ENCODE data around the gene SP110.
A peak's percentile ranks its signal among the peaks of the same experiment; 100 is the strongest.
"Not testable (repeated sequence)": the region's sequence is repeated elsewhere in the genome, so short reads cannot be mapped to it uniquely, and the experiment has no call there.

The SP110 gene

DNA sequence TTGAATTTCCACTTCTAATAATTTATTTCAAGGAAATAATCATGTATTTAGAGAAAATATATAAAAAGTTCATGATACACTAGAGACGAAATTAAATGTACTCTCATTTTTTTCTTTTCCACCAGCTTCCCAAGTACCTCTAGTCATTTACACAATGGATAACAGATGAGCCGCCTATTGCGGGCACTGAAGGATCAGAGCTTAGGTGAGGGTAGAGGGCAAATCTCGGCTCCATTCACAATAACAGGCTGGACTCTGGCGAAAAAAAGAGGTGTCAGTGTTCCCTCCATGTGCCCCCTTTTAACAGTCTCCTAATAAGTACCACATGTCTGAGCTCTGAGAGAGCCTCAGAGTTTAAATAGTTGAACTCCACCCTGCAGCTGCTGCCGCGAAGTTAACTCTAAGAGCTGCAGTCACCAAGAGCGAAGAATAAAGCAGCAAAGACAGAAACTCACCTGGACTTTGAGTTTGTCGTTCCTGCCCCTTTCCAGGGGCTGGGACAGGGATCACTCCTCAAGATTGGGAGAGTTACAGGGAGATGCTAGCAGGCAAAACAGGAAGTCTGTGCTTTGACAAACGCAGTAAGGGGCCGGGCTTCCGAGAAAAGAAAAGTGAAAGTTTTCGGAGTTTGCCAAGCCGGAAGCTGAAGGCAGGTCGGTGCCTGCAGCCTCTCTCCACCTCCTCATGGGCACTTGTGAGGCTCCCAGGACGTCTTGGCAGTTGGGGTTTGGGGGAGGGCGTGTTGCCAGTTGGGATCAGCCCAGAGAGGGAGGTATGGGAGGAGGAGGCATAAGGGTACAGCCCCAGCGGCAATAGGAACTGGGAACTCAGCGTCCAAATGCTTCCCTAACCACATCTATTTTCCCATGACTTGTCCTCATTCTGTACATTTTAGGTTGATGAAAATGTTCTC is at the start of gene SP110:
TSS of gene SP110 (minus strand) at position 566 of the 913 bp plus-strand sequence. CDS start 3,057 bp downstream, outside the sequence.
- peak; percentile 80 for DNase-seq

DNA sequence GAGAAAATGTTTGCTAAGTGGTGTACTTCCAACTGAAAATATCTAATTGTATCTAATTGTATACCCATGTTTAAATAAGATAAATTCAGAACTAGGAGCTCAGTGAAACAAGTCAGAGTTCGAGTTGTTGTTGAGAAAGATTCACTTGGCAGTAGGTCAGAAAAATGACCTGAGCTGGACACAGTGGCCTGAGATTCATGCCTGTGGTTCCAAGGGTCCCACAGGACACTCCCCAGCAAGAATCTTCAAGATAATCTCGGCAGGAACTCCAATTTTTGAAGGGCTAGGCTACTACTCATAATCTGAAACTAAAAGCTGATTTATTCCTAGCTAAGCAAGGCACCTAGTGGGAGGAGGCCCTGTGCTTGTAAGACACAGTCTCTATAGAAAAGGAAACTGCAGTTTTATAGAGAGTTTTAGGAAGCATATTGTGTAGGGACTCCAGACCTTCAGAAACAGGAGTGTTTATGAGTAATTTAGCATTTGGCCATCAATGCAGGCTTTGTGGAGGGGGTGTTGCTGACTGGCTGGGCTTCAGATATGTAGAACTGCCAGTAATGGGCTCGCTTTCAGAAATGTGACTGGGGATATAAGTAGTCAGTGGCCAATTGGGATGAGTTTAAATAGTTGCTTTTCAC is 48.9 kb upstream of the SP110 start:
- no peak for DNase-seq

DNA sequence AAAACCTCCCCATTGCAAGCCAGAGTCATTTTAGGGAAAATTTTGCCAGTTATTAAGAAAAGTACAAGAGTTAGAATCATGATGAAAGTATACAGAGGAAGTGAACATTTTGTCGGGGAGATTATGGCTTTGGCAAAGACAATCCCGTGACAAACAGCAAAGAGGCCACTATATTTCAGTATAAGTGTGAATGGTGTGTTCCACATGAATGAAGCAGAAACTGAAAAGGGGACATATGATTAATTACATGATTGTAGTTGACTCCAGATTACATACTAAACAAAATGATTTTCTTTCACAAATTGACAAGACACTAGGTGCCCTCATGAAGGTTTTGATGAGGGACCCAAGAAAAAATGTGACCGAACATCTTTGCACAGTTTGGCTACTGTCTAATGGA is 47.8 kb upstream of the SP110 start:
- no peak for DNase-seq

DNA sequence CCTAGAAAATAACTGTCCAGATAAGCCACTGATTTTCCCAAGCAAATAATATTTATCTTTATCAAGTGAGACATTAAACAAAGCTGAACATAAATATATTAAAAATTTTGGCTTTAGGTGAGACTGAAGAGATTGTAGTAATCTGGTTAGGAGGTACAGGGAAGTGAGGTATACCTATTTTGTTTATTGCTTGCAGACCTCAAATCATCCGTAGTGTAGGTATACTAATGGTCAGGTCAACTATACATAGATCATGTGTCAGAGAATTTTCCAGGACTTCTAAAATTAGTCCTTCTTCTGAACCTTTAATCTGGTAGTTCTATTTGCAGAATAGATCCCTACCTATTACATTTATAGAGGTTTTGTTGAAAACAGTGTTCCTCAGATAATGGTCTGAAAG is 47.3 kb upstream of the SP110 start:
- DNase-seq, result no peak

DNA sequence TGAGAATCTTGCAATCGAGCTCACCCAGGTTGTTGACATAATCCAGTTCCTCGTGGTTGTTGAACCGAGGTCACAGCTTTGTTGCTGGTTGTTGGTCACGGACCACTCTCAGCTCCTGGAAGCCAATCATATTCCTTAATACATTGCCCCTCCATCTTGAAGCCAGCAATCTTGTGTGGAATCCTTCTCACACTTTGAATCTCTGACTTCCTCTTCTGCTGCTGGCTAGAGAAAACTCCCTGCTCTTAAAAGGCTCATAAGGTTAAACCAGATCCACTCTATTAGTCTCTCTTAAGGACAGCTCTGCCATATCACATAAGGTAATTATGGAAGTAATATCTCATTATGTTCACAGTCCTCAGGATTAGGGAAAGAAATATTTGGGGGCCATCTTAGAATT is 46.9 kb upstream of the SP110 start:
- no peak for DNase-seq

DNA sequence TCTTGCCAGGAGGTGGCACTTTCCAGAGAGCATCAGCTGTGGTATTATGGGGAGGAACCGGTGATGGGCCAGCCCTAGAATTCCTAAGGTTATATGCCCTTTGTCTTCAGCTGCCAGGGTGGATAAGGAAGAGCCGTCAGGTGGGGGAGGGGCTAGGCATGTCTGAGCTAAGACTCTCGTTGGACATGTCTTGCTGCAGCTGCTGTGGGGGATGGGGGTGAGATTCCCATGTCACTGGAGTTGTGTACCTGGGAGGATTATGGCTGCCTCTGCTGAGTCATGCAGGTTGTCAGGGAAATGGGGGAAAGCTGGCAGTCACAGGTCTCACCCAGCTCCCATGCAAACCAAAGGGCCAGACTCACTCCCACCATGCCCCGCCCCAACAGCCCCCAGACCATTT is 45.2 kb upstream of the SP110 start:
- DNase-seq, result not testable (repeated sequence)

DNA sequence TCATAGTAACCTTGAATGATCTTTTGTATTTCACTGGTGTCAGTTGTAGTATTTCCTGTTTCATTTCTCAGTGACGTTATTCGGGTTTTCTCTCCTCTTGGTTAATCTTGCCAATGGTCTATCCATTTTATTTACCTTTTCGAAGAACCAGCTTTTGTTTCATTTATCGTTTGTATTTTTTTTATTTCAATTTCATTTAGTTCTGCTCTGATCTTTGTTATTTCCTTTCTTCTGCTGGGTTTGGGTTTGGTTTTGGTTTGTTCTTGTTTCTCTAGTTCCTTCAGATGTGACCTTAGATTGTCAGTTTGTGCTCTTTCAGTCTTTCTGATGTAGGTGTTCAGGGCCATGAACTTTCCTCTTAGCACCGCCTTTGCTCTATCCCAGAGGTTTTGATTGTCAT is 42.5 kb upstream of the SP110 start:
- no peak for DNase-seq

DNA sequence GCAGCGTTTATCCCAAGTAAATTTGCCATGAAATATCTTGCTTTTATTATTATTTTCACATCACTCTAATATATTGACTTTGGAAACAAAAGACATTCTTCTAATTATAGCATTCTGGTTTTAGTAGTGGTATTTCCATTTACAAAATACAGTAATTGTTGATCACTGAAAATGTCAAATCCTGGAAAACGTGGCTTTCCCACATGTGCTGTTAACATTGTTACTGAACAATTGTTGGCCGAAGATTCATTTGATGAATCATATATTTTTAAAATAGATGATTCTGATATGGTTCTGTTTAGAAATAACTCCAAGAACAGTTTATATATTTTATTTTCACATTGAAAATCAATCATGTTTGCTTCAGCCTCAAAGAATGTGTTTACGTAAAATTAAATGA is 38.7 kb upstream of the SP110 start:
- no peak for DNase-seq

DNA sequence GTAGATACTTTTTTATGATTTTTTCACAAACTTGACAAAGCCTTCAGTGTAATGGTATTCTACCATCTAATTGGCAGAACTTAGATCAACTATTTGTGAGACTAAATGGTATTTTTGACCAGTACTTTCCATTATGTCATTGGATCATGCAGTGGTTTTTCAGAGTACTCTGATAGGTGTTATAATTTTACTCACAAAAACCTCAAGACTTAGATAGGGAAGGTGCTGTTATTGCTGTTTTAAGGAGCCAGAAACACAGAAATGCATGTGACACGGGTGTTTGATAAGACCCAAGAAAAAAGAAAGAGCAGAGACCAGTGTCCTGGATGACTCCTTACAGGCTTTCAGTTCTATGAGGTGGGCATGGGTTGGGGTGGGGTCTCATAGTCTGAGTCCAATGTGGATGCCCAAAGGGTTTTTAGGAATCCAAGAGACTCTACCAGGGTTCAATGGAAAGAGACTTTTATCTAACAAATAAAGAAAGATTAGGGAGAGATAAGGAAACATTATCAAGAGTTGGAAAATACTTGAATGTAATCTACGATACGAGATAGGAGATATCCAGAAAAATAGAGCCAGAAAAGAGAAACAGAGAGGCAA is 37.0 kb upstream of the SP110 start:
- no peak for DNase-seq

DNA sequence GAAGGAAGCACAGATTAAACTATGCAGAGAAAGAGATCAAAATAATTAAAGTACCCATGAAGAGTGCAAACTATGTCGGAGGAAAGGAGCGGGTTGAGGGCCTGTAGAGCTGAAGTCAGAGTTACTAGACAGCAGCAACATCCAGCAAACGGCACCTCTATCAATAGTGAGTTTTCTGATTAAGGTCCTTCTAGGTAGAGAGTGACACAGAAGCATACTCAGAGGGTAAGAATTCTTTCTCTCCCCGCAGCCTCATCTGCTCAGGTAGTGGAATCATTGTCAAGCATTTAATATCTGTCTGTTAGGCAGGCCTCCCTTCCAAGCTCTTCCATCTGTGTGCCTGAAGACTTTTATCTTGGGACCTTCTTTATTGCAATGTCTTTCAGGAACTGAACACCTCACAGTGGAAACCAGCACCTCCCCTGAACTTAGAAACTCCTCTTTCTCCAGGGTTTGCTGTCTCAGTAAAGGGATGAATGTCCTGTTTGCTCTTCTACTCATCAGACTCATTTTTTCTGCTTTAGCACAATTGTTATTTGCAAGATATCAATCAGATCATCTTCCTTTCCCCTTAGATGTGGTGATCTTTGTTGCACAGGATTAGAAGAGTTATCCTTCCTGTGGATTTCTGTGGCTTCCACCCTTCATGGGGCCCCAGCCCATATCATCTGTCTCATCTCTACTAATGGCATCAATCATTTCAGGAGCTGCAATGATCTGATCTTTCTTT is 34.5 kb upstream of the SP110 start:
- peak; percentile 39 for DNase-seq

DNA sequence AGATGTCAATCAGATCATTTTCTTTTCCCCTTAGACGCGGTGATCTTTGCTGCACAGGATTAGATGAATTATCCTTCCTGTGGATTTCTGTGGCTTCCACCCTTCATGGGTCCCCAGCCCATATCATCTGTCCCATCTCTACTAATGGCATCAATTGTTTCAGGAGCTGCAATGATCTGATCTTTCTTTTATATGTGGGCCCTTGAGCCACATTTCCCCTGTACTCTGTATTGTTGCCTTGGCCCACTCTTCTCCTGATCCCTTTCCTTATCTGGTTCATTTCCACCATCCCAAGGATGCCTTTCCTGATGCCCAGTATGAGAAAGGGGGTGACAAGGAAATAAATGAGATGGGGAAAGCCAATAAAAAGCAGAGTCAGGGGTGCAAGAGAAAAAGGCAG is 30.4 kb upstream of the SP110 start:
- DNase-seq, result no peak

DNA sequence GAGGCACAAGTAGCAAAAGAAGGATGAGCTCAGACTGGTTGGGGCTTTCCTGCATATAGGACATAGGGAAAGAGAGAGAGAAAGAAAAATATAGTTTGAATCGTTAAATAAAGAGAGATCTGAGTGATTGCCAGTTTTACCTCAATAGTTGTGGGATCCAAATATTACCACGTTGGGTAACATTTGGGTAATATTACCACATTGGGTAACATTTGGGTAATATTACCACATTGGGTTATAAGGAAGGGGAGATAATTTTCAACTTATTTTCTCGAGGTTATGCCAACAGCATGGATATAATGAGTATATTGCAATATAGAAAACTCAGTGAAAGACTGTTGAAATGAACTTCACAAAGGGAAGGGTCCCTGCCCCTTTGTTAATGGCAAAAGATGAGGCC is 26.4 kb upstream of the SP110 start:
- no peak for DNase-seq

DNA sequence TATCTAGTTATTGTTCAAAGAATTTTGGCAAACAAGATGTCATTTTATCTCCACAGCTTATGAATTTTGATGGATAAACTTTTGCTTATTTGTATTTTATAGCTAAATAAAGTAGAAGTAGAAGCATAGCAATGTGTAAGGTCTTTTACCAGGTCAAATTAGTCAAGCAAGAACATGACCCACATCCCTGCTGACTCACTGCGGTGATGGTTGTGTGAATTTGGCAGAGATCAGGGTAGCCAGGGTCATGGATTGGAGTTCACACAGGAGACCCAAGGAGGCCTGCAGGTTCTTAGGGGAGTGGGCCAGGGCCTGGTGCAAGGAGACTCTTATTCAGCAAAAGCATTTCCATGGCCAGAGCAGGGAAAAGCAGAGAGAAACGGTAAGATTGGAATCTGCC is 24.4 kb upstream of the SP110 start:
- DNase-seq, result no peak

DNA sequence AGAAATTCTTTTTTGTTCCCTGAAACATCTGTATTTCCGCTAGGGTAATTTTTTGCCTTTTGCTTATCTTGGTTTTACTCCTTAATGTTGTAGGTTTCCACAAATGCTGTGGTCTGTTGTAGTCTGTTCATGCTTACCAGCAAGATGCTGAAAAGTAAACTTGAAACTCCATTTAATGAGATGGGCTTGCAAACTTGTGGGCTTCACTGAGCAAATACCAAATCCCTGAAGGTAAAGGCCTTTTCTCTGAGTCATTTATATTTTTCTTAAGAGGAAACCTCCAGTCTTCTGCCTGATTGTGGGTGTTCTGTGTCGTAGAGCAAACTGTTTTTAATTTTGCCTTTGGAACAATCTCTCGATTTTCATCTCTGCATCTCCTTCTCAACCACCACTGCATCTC is 15.1 kb upstream of the SP110 start:
- DNase-seq, result no peak

DNA sequence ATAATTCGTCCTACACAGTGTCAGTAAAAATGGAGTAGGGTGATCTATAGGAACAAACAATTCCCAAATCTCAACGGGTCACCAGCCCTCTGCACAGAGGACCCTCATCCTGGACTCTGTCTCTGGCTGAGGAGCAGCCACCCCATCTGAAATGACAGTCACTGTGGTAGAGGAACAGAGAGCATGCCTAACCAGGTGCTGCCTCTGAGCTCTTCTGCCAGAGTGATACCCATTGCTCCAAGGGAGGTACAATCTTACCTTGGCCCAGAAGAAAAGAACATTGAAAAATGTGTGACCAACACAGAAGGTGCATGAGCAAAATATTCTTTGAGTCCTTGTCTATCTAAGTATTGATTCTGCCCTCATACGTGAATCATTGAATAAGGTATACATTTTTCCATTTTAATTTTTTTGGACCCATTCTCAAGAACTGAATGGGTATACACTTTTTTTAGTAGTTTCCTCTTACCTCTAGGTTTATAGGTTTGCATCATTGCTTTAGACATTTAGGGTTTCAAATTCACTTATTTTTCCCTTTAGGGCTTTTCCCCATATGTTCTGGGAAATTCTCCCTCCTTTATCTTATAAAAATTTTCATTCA is 14.4 kb upstream of the SP110 start:
- DNase-seq, result no peak

DNA sequence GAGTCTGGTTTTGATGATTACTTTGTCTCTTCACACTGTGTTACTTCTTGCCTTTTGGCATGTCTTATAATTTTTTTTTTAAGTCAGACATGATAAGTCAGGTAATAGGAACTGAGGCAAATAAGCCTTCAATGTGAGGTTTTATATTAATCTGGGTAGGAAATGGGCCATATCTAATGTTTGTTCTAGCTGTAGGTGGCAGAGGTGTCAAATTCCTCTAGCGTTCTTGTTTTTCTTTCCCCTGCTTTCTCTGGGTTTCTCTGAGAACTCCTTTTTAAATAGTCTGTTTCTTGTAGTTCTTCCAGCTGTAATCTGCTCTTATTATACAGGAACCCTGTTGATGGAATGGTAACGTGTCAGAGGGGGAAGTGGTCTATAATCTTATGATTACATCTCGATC is 11.5 kb upstream of the SP110 start:
- no peak for DNase-seq

DNA sequence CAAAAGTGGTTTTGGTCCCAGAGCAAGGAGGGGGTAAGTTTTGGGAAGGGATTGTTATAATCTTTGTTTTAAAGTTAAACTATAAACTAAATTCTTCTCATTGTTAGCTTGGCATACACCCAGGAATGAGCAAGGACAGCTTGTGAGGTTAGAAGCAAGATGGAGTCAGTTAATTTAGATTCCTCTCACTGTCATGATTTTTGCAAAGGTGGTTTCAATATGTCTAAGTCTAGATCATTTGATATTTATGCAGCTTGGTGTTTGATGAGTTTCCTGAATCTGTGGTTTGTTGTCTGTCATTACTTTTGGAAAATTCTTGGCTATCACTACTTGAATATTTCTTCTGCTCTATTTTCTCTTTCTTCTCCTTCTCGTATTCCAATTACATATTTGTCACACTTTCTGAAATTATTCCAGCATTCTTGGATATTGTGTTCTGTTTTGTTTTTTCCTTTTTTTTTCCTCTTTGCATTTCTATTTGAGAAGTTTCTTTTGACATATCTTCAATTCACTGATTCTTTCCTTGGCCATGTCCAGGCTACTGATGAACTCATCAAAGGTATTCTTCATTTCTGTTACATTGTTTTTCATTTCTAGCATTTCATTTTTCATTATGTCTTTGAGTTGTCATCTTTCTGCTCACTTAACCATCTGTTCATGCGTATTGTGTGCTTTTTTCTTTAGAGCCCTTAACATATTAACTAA is 10.9 kb upstream of the SP110 start:
- no peak for DNase-seq

DNA sequence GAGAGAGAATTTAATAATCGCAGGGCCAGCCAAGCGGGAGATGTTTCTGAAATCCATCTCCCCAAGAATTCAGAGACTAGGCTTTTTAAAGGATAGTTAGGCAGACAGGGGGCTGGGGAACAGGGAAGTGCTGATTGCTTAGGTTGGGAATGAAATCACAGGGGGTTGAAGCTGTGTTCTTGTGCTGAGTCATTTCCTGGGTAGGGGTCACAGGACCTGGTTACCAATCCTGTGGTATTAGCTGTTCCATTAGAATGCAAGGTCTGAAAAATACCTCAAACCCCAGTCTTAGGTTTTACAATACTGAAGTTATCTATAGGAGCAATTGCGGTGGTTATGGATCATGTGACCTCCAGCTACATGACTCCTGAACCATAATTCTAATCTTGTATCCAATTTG is 10.3 kb upstream of the SP110 start:
- no peak for DNase-seq

DNA sequence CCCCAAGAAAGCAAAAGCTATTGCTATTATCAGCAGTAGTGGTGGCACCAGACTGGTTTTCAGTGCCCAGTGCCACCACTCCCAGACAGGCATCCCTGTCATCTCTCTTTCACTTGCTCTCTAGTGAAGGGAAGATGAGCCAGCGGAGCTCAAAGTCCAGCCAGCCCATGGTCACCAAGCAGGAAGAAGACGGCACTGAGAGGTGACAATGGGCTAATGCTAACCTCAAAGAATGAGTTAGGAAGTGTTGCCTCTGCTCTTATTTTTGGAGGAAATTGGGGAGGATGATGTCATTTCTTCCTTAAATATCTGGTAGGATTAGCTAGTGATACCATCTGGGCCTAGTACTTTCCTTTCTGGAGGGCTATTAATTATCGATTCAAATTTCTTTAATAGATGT is 7.4 kb upstream of the SP110 start:
- peak; percentile 4 for DNase-seq

DNA sequence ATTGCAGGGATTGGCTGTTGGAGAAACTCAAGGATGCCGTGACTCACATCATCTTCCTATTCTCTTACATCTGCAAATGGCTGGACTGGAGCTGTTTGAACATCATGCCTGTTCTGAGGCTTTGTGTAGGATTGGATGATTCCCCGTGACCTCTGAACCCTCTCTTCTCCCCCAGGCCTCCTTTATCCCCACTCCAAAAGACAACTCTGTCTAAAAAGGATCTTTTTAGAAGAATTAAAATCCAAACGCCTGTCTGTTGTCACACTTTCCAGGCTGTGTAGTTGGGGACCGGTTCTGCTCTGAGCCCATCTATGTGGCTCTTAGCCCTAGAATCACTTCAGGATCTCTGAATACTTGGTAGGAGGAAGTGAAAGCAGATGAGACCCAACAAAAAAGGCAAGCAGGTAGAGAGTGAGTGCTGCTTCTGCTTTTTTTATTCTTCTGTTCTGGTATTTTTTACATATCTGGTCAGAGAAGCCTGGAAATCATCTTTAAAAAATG is 6.3 kb upstream of the SP110 start:
- peak; percentile 13 for DNase-seq

DNA sequence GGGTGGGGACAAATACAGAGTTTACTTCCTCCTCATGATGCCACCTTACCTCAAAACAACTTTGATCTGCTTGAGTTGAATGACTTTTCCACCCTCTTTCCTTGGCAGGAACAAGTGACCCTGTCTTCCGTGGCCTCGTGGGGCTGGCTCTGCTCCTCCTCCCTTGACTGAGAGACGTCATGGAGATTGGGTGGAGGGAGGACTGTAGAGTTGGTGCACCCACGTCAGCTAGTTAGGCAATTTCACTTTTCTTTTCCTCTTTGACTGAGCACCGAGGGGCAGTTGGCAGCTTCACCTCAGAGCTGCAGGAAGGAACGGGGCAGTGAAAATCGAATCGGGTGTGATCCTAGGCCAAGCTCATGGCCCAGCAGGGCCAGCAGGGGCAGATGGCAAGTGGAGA is 5.7 kb upstream of the SP110 start, which contains the start of gene SP140:
TSS of gene SP140 (plus strand) at position 251 of the 400 bp plus-strand sequence. CDS start at position 360, 109 bp downstream.
- peak; percentile 76 for DNase-seq

DNA sequence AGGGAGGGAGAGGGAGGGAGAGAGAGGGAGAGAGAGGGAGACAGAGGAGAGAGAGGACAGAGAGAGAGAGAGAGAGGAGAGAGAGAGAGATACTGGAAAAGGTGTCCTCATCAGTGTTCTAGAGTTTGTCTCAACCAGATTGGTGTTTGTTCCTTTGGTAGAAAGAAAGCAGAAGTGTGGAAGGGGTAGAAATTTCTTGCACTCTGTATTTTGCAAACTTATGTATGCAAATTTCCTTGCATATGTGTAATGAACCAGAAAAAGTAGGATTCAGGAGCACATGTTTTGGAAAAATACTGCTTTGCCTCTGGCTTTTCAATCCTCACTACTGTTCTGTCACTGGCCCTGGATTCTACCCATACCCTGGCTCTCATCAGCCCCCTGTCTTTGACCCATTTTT is 4.7 kb upstream of the SP110 start:
- no peak for DNase-seq
